ENCODE measurements around the gene STK25.
"Not testable (repeated sequence)": the region's sequence is repeated elsewhere in the genome, so short reads cannot be mapped to it uniquely, and the experiment has no call there.

Gene STK25

DNA sequence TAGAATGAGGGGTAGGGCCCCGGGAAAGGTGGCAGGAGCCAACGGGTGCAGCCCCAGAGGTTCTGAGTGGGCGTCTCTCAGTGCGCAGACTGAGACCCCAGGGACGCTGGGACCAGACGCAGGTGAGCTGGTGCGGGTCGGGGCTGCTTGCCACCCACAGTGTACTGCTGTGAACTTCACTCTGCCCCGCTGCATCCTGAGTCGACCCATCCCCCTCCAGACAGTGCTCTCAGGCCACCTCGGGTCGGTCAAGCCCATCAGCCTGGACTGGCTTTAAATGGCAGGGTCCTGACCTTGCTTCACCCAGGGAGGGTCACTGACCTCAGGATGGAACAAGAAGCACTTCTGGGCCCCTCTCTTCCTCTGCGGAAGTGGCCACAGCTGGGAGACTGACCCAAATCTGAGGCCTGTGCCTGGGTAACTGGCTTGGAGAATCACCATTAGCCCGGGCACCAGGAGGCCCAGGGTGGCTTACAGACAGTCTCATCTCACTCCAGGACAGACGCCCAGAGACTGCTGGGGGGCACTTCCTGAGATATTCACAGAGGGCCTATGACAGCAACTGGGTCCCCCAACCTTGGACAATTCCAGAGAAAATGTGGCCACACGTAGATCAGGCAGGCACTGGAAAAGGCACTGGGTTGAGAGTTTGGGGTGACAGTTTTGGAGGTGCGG lies 26.5 kb upstream of the STK25 start:
- no peaks in the 10 kb centered on the region for H3K36me3 ChIP-seq (ENCODE audit: insufficient read depth, low read length)
- no peak overlapping the region for H2AFZ ChIP-seq (ENCODE audit: low read depth, low read length)
- peaks cover 2% of the 10 kb centered on the region for H3K27me3 ChIP-seq (ENCODE audit: insufficient read depth, low read length)
- H3K9me3 ChIP-seq (ENCODE audit: low read length), result no peaks in the 10 kb centered on the region
- H3K4me3 ChIP-seq (ENCODE audit: low read length), result no peak overlapping the region
- H3K4me1 ChIP-seq (ENCODE audit: insufficient read depth, low read length), result peaks cover 19% of the 10 kb centered on the region

DNA sequence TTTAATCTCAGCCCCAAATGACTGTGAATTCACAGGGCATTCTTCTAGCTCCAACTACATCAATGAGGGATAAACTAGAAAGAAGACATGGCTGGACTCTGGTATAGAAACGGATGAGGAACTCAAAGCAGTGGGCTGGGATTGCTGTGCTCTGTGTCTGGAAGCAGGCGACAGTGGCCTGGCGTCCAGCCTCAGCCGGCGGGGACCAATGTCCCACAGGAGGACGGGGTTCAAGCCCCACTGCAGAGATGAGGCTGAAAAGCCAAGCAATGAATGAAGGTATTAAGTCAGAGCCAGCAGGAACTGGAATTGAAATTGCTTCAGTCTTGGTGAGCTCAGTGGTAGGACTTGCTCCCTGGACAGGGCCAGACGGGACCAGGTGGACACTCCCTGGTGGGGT lies 25.9 kb upstream of the STK25 start:
- Histone ChIP-seq H3K27me3 (ENCODE audit: insufficient read depth, low read length) (peaks cover 2% of the 10 kb centered on the region), H3K36me3 (ENCODE audit: insufficient read depth, low read length) (no peaks in the 10 kb centered on the region), H3K9me3 (ENCODE audit: low read length) (no peaks in the 10 kb centered on the region), H3K4me1 (ENCODE audit: insufficient read depth, low read length) (peaks cover 14% of the 10 kb centered on the region), H3K4me3 (ENCODE audit: low read length) (no peak overlapping the region), H2AFZ (ENCODE audit: low read depth, low read length) (no peak overlapping the region)

DNA sequence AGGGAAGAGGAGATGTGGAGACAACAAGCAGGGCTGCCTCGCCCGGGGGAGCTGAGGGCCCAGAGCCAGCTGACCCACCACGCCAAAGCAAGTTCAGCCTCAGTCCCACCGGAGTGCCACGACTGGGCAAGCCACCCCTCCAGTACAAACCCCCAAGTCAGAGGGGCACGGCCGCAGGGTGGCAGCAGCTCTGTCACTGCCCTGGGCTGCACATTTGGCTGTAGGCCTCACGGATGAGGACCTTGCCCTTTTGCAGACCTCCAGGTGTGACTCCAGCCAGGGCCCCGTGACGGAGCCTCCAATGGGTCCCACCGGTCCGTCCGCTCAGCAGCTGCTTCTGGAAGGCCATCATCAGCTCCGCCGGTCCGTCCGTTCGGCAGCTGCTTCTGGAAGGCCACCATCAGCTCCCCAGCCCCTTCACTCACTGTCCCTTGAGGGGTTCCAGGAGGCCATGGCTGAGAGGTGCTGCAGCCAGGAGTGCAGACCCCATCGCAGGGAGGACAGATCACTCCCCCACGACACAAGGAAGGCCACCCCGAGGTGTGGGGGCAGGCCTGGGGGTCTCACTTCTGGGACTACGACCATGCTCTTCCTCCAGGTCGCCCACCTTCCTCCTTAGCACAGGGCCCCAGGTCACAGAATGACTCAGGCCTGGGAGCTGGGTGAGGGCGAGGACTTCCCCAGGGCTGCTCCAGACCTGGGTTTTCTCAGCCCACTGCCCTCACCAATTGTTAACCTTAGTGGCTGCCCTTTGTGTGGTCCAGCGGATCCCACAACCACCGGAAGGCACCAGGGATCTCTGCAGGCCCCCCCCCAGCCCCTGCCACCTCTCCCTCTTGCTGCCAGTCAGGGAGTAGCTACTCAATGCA lies 24.6 kb upstream of the STK25 start:
- Histone ChIP-seq H3K36me3 (ENCODE audit: insufficient read depth, low read length) (no peaks in the 10 kb centered on the region), H2AFZ (ENCODE audit: low read depth, low read length) (no peak overlapping the region), H3K27me3 (ENCODE audit: insufficient read depth, low read length) (peaks cover 2% of the 10 kb centered on the region), H3K9me3 (ENCODE audit: low read length) (no peaks in the 10 kb centered on the region), H3K4me1 (ENCODE audit: insufficient read depth, low read length) (peaks cover 6% of the 10 kb centered on the region), H3K4me3 (ENCODE audit: low read length) (no peak overlapping the region)

DNA sequence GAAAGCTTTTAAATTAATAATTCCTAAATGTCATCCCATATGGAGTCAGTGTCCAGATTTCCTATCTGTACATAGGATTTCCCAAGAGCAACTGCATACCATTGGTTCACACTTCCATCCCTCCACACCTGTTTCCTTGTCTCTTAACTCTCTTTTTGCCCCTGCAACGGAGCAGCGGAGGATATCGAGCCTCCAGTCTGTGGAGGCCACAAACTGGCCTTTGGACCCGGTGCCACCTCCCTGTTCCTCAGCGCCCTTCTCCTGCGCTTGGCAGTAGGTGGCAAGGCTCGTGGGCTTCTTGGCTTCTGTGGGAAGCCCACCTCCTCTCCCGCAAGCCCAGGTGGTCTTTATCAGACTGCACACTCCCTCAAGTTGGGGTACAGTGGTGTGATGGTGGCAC lies 23.8 kb upstream of the STK25 start:
- no peak overlapping the region for H3K4me3 ChIP-seq (ENCODE audit: low read length)
- peaks cover 6% of the 10 kb centered on the region for H3K4me1 ChIP-seq (ENCODE audit: insufficient read depth, low read length)
- no peaks in the 10 kb centered on the region for H3K9me3 ChIP-seq (ENCODE audit: low read length)
- H3K27me3 ChIP-seq (ENCODE audit: insufficient read depth, low read length), result peaks cover 2% of the 10 kb centered on the region
- no peaks in the 10 kb centered on the region for H3K36me3 ChIP-seq (ENCODE audit: insufficient read depth, low read length)
- H2AFZ ChIP-seq (ENCODE audit: low read depth, low read length), result no peak overlapping the region

DNA sequence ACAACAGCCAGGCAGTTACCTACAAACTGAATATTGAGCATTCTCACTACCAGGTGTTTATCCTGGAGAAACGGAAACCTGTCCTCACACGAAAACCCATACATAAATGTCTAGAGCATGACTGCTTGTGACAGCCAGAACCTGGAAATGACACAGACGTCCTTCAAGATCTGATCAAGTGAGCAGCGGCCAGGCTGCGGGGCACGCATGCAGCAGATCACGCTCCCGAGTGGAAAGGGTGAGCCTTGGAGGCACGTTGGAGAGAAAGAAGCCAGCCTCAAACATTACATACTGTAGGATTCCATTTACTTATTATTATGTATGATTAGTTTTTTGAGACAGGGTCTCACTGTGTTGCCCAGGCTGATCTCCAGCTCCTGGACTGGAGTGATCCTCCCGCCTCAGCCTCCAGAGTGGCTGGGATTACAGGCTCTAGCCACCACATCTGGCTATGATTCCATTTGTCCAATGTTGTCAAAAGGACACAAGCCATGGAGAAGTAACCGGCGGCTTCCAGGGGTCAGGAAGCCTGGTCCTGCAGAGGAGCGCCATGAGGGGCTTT lies 22.9 kb upstream of the STK25 start:
- H3K4me1 ChIP-seq (ENCODE audit: insufficient read depth, low read length), result peaks cover 9% of the 10 kb centered on the region
- peaks cover 2% of the 10 kb centered on the region for H3K27me3 ChIP-seq (ENCODE audit: insufficient read depth, low read length)
- H2AFZ ChIP-seq (ENCODE audit: low read depth, low read length), result no peak overlapping the region
- H3K9me3 ChIP-seq (ENCODE audit: low read length), result no peaks in the 10 kb centered on the region
- H3K36me3 ChIP-seq (ENCODE audit: insufficient read depth, low read length), result no peaks in the 10 kb centered on the region
- no peak overlapping the region for H3K4me3 ChIP-seq (ENCODE audit: low read length)

DNA sequence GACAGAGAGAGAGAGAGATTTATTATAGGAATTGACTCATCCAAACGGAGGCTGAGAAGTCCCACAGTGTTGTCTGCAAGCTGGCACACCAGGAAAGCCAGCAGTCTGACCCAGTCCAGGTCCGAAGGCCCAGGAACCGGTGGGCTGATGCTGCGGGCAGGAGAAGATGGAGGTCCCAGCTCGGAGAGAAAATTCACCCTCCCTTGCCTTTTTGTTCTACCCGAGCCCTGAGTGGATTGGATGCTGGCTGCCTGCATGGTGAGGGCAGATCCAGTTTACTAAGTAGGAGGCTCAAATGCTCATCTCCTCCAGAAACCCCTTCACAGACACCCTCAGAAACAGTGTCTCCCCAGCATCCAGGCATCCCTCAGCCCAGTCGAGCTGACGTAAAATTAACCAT lies 22.2 kb upstream of the STK25 start:
- H2AFZ ChIP-seq (ENCODE audit: low read depth, low read length), result no peak overlapping the region
- H3K36me3 ChIP-seq (ENCODE audit: insufficient read depth, low read length), result no peaks in the 10 kb centered on the region
- H3K4me3 ChIP-seq (ENCODE audit: low read length), result no peak overlapping the region
- peaks cover 2% of the 10 kb centered on the region for H3K27me3 ChIP-seq (ENCODE audit: insufficient read depth, low read length)
- no peaks in the 10 kb centered on the region for H3K9me3 ChIP-seq (ENCODE audit: low read length)
- peaks cover 9% of the 10 kb centered on the region for H3K4me1 ChIP-seq (ENCODE audit: insufficient read depth, low read length)

DNA sequence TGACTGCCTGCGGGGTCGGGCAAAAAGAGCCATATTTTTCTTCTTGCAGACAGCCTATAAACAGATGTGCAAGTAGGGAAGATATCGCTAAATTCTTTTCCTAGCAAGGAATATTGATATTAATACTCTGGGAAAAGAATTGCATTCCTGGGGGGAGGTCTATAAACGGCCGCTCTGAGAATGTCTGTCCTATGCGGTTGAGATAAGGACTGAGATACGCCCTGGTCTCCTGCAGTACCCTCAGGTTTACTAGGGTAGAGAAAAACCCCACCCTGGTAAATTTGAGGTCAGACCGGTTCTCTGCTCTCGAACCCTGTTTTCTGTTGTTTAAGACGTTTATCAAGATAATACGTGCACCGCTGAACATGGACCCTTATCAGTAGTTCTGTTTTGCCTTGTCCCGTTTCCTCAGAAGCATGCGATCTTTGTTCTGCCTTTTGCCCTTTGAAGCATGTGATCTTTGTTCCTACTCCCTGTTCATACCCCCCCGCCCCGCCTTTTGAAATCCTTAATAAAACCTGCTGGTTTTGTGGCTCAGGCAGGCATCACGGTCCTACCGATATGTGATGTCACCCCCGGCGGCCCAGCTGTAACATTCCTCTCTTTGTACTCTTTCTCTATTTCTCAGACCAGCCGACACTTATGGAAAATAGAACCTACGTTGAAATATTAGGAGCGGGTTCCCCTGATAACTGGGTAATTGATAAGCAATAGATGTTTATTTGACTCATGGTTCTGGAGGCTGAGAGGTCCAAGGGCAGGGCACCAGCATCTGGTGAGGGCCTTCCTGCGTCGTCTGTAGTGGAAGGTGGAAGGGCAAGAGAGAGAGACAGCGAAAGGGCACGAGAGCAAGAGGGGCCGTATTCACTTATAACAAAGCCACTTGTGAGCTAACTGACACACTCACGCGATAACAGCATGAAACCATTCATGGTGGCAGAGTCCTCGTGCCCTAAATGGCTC lies 17.7 kb upstream of the STK25 start:
- H3K4me1 ChIP-seq (ENCODE audit: insufficient read depth, low read length); H3K4me3 ChIP-seq (ENCODE audit: low read length); H3K9me3 ChIP-seq (ENCODE audit: low read length); H3K27me3 ChIP-seq (ENCODE audit: insufficient read depth, low read length); H2AFZ ChIP-seq (ENCODE audit: low read depth, low read length); H3K36me3 ChIP-seq (ENCODE audit: insufficient read depth, low read length): not testable (repeated sequence)

DNA sequence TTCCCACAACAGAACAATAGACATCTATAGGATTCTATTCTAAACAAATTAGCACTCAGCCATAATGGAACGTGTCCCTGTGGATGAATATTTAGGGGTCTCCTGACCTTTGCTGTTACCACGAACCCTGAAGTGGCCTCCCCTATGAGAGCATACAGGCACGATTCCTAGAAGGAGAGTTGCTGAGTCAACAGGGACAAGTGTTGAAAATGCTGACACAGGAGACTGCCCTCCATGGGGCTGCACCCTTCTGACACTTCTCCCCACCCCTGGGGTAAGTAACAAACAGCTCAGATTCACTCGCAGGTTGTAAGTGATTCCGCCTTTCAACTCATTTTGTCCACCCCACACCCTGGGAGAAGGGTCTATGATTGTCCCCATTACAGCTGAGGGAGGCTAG lies 14.1 kb upstream of the STK25 start:
- H2AFZ ChIP-seq (ENCODE audit: low read depth, low read length), result no peak overlapping the region
- H3K36me3 ChIP-seq (ENCODE audit: insufficient read depth, low read length), result no peaks in the 10 kb centered on the region
- peaks cover 3% of the 10 kb centered on the region for H3K4me1 ChIP-seq (ENCODE audit: insufficient read depth, low read length)
- H3K27me3 ChIP-seq (ENCODE audit: insufficient read depth, low read length), result no peaks in the 10 kb centered on the region
- H3K9me3 ChIP-seq (ENCODE audit: low read length), result no peaks in the 10 kb centered on the region
- no peak overlapping the region for H3K4me3 ChIP-seq (ENCODE audit: low read length)

DNA sequence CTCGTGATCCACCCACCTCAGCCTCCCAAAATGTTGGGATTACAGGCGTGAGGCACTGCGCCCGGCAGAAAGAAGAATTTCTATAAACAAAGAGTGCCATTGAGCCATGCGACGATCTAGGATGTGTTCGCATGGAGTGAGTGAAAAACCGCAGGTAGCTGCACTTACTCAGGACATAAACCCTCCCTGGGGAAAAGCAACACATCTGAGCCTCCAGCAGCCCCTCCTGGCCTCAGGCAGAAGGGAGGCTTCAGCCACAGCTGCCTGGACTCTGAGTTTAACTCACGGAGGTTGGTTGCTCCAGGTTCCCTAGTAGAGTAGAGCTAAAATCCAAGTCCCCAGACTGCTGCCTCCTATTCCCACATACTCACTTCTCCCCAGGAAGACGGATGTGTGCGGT lies 11.3 kb upstream of the STK25 start:
- H3K27me3 ChIP-seq (ENCODE audit: insufficient read depth, low read length), result no peaks in the 10 kb centered on the region
- H2AFZ ChIP-seq (ENCODE audit: low read depth, low read length), result no peak overlapping the region
- H3K4me3 ChIP-seq (ENCODE audit: low read length), result no peak overlapping the region
- H3K4me1 ChIP-seq (ENCODE audit: insufficient read depth, low read length), result no peaks in the 10 kb centered on the region
- no peaks in the 10 kb centered on the region for H3K36me3 ChIP-seq (ENCODE audit: insufficient read depth, low read length)
- H3K9me3 ChIP-seq (ENCODE audit: low read length), result no peaks in the 10 kb centered on the region

DNA sequence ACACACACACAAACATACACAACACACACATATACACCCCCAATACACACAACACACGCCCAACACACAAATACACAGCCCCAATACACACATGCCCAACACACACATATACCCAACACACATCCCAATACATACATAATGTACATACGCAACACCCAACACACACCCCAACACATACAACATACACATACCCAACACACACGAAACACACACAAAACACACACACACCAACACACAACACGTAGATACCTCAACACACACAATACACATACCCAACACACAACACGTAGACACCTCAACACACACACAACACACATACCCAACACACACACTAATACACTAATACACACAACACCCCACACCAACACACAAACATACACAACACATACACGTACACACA lies 8.9 kb upstream of the STK25 start:
- Histone ChIP-seq H2AFZ (ENCODE audit: low read depth, low read length) (no peak overlapping the region), H3K4me1 (ENCODE audit: insufficient read depth, low read length) (no peaks in the 10 kb centered on the region), H3K36me3 (ENCODE audit: insufficient read depth, low read length) (no peaks in the 10 kb centered on the region), H3K27me3 (ENCODE audit: insufficient read depth, low read length) (no peaks in the 10 kb centered on the region), H3K9me3 (ENCODE audit: low read length) (no peaks in the 10 kb centered on the region), H3K4me3 (ENCODE audit: low read length) (no peak overlapping the region)

DNA sequence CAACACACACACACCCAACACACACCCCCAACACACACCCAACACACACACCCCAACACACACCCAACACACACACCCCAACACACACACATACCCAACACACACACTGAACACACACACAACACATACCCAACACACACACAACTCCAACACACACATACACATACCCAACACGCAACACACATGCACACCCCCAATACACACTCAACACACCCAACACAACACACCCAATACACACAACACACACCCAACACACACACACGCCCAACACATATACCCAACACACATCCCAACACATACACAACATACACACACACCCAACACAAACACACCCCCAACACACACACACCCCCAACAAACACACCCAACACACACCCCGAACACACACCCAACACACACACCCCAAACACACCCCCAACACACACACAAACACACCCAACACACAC lies 8.2 kb upstream of the STK25 start:
- H3K27me3 ChIP-seq (ENCODE audit: insufficient read depth, low read length), result no peaks in the 10 kb centered on the region
- H3K9me3 ChIP-seq (ENCODE audit: low read length), result no peaks in the 10 kb centered on the region
- no peaks in the 10 kb centered on the region for H3K36me3 ChIP-seq (ENCODE audit: insufficient read depth, low read length)
- H2AFZ ChIP-seq (ENCODE audit: low read depth, low read length), result no peak overlapping the region
- no peak overlapping the region for H3K4me3 ChIP-seq (ENCODE audit: low read length)
- H3K4me1 ChIP-seq (ENCODE audit: insufficient read depth, low read length), result no peaks in the 10 kb centered on the region

DNA sequence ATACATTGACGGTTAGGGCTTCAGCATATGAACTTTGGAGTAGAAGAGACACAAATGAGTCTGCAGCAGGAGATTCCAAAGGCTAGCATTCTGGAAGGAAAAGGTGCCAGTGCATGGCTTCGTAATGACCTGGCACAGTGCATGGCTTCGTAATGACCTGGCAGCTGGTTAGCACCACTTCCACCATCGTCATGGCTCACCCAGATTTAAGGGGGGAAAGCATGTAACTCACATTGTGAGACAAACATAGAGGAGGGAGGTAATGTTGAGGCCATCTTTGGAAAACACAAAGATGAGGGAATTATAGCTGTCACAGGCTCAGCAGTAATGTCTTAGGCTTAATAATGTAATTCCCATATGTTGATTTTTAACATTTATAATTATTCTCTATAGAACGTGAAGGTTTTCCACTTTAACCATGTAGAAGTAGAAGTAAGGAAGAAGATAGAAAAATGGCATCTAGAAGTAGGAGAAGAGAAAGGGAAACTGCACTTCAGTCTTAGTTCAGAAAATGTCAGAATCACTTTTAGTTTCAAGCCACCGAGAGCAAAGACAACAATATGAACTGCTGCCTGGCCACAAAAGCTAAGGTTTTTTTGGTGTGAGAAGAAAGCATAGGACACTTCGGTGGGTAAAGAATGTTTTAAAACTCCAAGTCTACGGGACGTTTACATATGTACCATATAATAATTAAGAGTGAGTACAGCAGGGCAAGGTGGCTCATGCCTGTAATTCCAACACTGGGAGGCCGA lies 6.8 kb upstream of the STK25 start:
- H2AFZ ChIP-seq (ENCODE audit: low read depth, low read length), result no peak overlapping the region
- H3K9me3 ChIP-seq (ENCODE audit: low read length), result no peaks in the 10 kb centered on the region
- H3K36me3 ChIP-seq (ENCODE audit: insufficient read depth, low read length), result no peaks in the 10 kb centered on the region

More for the DNA sequence above, 6.8 kb upstream of the STK25 start:
- no peaks in the 10 kb centered on the region for H3K27me3 ChIP-seq (ENCODE audit: insufficient read depth, low read length)
- H3K4me3 ChIP-seq (ENCODE audit: low read length), result no peak overlapping the region
- H3K4me1 ChIP-seq (ENCODE audit: insufficient read depth, low read length), result no peaks in the 10 kb centered on the region
